Measurements from ENCODE around the gene CA7. TPM values are rescaled to one million over a fixed set of nuclear protein-coding genes. Genes with fewer than 3 reads are reported as not detected.
"Not testable (repeated sequence)": the region's sequence is repeated elsewhere in the genome, so short reads cannot be mapped to it uniquely, and the experiment has no call there.

The CA7 gene
- total RNA-seq, 1 experiment from 2014 or later, result not detected

- no peaks in the 10 kb centered on the region for H3K9me3 ChIP-seq (ENCODE audit: low read length)
- H3K4me2 ChIP-seq (ENCODE audit: low read depth, low read length, poor library complexity, severe bottlenecking), result no peak overlapping the region
- peaks cover 3% of the 10 kb centered on the region; the same call in 1 of the 2 replicates for H3K4me1 ChIP-seq (ENCODE audit: low read length)
- no peaks in the 10 kb centered on the region for H3K9me2 ChIP-seq (replicated peaks; ENCODE audit: insufficient read depth, low read length)
- no peaks in the 10 kb centered on the region for H3K27me3 ChIP-seq (ENCODE audit: low read length)
- no peak for DNase-seq
- no peak overlapping the region for H3K4me3 ChIP-seq (ENCODE audit: low read length)
- H3K27ac ChIP-seq (ENCODE audit: low read length), result no peak overlapping the region
- H3K9ac ChIP-seq (ENCODE audit: low read length), result no peak overlapping the region
- H3K36me3 ChIP-seq (ENCODE audit: insufficient read depth, low read length), result no peaks in the 10 kb centered on the region
- no peaks in the 10 kb centered on the region for H4K20me1 ChIP-seq (ENCODE audit: insufficient read depth, low read depth, low read length)
- no peak overlapping the region for H2AFZ ChIP-seq (ENCODE audit: low read length)
- H3K79me2 ChIP-seq (ENCODE audit: low read length), result no peaks in the 10 kb centered on the region
These were observed 13.2 kb downstream of the CA7 start for GRCh38 chr16:66857437-66857836.

- no peak overlapping the region for H3K9ac ChIP-seq (ENCODE audit: low read length)
- DNase-seq, result no peak
- no peaks in the 10 kb centered on the region for H3K79me2 ChIP-seq (ENCODE audit: low read length)
- no peaks in the 10 kb centered on the region for H3K9me2 ChIP-seq (replicated peaks; ENCODE audit: insufficient read depth, low read length)
- H3K27ac ChIP-seq (ENCODE audit: low read length), result no peak overlapping the region
- no peak overlapping the region for H3K4me2 ChIP-seq (ENCODE audit: low read depth, low read length, poor library complexity, severe bottlenecking)
- H3K9me3 ChIP-seq (ENCODE audit: low read length), result no peaks in the 10 kb centered on the region
- H3K4me1 ChIP-seq (ENCODE audit: low read length), result peaks cover 3% of the 10 kb centered on the region; the same call in 1 of the 2 replicates
- no peaks in the 10 kb centered on the region for H4K20me1 ChIP-seq (ENCODE audit: insufficient read depth, low read depth, low read length)
- no peaks in the 10 kb centered on the region for H3K27me3 ChIP-seq (ENCODE audit: low read length)
- no peaks in the 10 kb centered on the region for H3K36me3 ChIP-seq (ENCODE audit: insufficient read depth, low read length)
- no peak overlapping the region for H3K4me3 ChIP-seq (ENCODE audit: low read length)
- no peak overlapping the region for H2AFZ ChIP-seq (ENCODE audit: low read length)
These were observed 14.7 kb downstream of the CA7 start for GRCh38 chr16:66858740-66859396.

- H3K9me2 ChIP-seq (replicated peaks; ENCODE audit: insufficient read depth, low read length), result no peaks in the 10 kb centered on the region
- H3K9ac ChIP-seq (ENCODE audit: low read length), result no peak overlapping the region
- H4K20me1 ChIP-seq (ENCODE audit: insufficient read depth, low read depth, low read length), result no peaks in the 10 kb centered on the region
- H3K27ac ChIP-seq (ENCODE audit: low read length), result no peak overlapping the region
- H2AFZ ChIP-seq (ENCODE audit: low read length), result no peak overlapping the region
- no peak overlapping the region for H3K4me2 ChIP-seq (ENCODE audit: low read depth, low read length, poor library complexity, severe bottlenecking)
- no peaks in the 10 kb centered on the region for H3K36me3 ChIP-seq (ENCODE audit: insufficient read depth, low read length)
- no peaks in the 10 kb centered on the region for H3K9me3 ChIP-seq (ENCODE audit: low read length)
- no peak overlapping the region for H3K4me3 ChIP-seq (ENCODE audit: low read length)
- H3K79me2 ChIP-seq (ENCODE audit: low read length), result no peaks in the 10 kb centered on the region
- H3K4me1 ChIP-seq (ENCODE audit: low read length), result peaks cover 3% of the 10 kb centered on the region; the same call in 1 of the 2 replicates
- DNase-seq, result no peak
- no peaks in the 10 kb centered on the region for H3K27me3 ChIP-seq (ENCODE audit: low read length)
These were observed 15.3 kb downstream of the CA7 start for GRCh38 chr16:66859397-66860068.

GRCh38 chr16:66862023-66862520 lies 17.9 kb downstream of the CA7 start:
- no peak for DNase-seq
- Histone ChIP-seq H3K9me2 (replicated peaks; ENCODE audit: insufficient read depth, low read length) (no peaks in the 10 kb centered on the region), H3K79me2 (ENCODE audit: low read length) (no peaks in the 10 kb centered on the region), H3K9me3 (ENCODE audit: low read length) (no peaks in the 10 kb centered on the region), H2AFZ (ENCODE audit: low read length) (no peak overlapping the region), H3K27me3 (ENCODE audit: low read length) (no peaks in the 10 kb centered on the region), H3K4me2 (ENCODE audit: low read depth, low read length, poor library complexity, severe bottlenecking) (no peak overlapping the region), H4K20me1 (ENCODE audit: insufficient read depth, low read depth, low read length) (no peaks in the 10 kb centered on the region), H3K27ac (ENCODE audit: low read length) (no peak overlapping the region), H3K9ac (ENCODE audit: low read length) (no peak overlapping the region), H3K36me3 (ENCODE audit: insufficient read depth, low read length) (no peaks in the 10 kb centered on the region), H3K4me1 (ENCODE audit: low read length) (peaks cover 3% of the 10 kb centered on the region; the same call in 1 of the 2 replicates), H3K4me3 (ENCODE audit: low read length) (no peak overlapping the region)

GRCh38 chr16:66863707-66864106 lies 19.5 kb downstream of the CA7 start:
- no peaks in the 10 kb centered on the region for H3K27me3 ChIP-seq (ENCODE audit: low read length)
- no peak overlapping the region for H3K4me3 ChIP-seq (ENCODE audit: low read length)
- no peak overlapping the region for H3K4me2 ChIP-seq (ENCODE audit: low read depth, low read length, poor library complexity, severe bottlenecking)
- no peaks in the 10 kb centered on the region for H3K4me1 ChIP-seq (ENCODE audit: low read length)
- H3K27ac ChIP-seq (ENCODE audit: low read length), result no peak overlapping the region
- H2AFZ ChIP-seq (ENCODE audit: low read length), result no peak overlapping the region
- H3K9me3 ChIP-seq (ENCODE audit: low read length), result no peaks in the 10 kb centered on the region
- no peaks in the 10 kb centered on the region for H4K20me1 ChIP-seq (ENCODE audit: insufficient read depth, low read depth, low read length)
- no peak for DNase-seq
- H3K36me3 ChIP-seq (ENCODE audit: insufficient read depth, low read length), result no peaks in the 10 kb centered on the region
- H3K79me2 ChIP-seq (ENCODE audit: low read length), result no peaks in the 10 kb centered on the region
- H3K9me2 ChIP-seq (replicated peaks; ENCODE audit: insufficient read depth, low read length), result no peaks in the 10 kb centered on the region
- no peak overlapping the region for H3K9ac ChIP-seq (ENCODE audit: low read length)

- Histone ChIP-seq H4K20me1 (ENCODE audit: insufficient read depth, low read depth, low read length) (no peaks in the 10 kb centered on the region), H3K4me1 (ENCODE audit: low read length) (peaks cover 9% of the 10 kb centered on the region), H3K36me3 (ENCODE audit: insufficient read depth, low read length) (no peaks in the 10 kb centered on the region), H3K79me2 (ENCODE audit: low read length) (no peaks in the 10 kb centered on the region), H2AFZ (ENCODE audit: low read length) (no peak overlapping the region), H3K4me2 (ENCODE audit: low read depth, low read length, poor library complexity, severe bottlenecking) (no peak overlapping the region), H3K9ac (ENCODE audit: low read length) (no peak overlapping the region), H3K9me3 (ENCODE audit: low read length) (no peaks in the 10 kb centered on the region), H3K27me3 (ENCODE audit: low read length) (no peaks in the 10 kb centered on the region), H3K27ac (ENCODE audit: low read length) (no peak overlapping the region), H3K4me3 (ENCODE audit: low read length) (no peak overlapping the region), H3K9me2 (replicated peaks; ENCODE audit: insufficient read depth, low read length) (no peaks in the 10 kb centered on the region)
- DNase-seq, result no peak
These were observed 25.2 kb downstream of the CA7 start for GRCh38 chr16:66869424-66869823.

- not testable (repeated sequence) for H2AFZ ChIP-seq (ENCODE audit: low read length); H3K9me3 ChIP-seq (ENCODE audit: low read length); H4K20me1 ChIP-seq (ENCODE audit: insufficient read depth, low read depth, low read length); H3K9ac ChIP-seq (ENCODE audit: low read length); H3K27me3 ChIP-seq (ENCODE audit: low read length); DNase-seq; H3K36me3 ChIP-seq (ENCODE audit: insufficient read depth, low read length); H3K4me3 ChIP-seq (ENCODE audit: low read length); H3K79me2 ChIP-seq (ENCODE audit: low read length); H3K4me2 ChIP-seq (ENCODE audit: low read depth, low read length, poor library complexity, severe bottlenecking); H3K9me2 ChIP-seq (replicated peaks; ENCODE audit: insufficient read depth, low read length); H3K27ac ChIP-seq (ENCODE audit: low read length)
- H3K4me1 ChIP-seq (ENCODE audit: low read length), result peaks cover 12% of the 10 kb centered on the region
These were observed 27.1 kb downstream of the CA7 start for GRCh38 chr16:66871363-66871762.

- Histone ChIP-seq H3K27me3 (ENCODE audit: low read length) (no peaks in the 10 kb centered on the region), H3K79me2 (ENCODE audit: low read length) (no peaks in the 10 kb centered on the region), H3K9me3 (ENCODE audit: low read length) (no peaks in the 10 kb centered on the region), H3K36me3 (ENCODE audit: insufficient read depth, low read length) (no peaks in the 10 kb centered on the region), H3K9me2 (replicated peaks; ENCODE audit: insufficient read depth, low read length) (no peaks in the 10 kb centered on the region), H3K27ac (ENCODE audit: low read length) (no peak overlapping the region), H3K9ac (ENCODE audit: low read length) (no peak overlapping the region), H4K20me1 (ENCODE audit: insufficient read depth, low read depth, low read length) (no peaks in the 10 kb centered on the region), H3K4me3 (ENCODE audit: low read length) (no peak overlapping the region), H3K4me1 (ENCODE audit: low read length) (peaks cover 12% of the 10 kb centered on the region), H3K4me2 (ENCODE audit: low read depth, low read length, poor library complexity, severe bottlenecking) (no peak overlapping the region), H2AFZ (ENCODE audit: low read length) (no peak overlapping the region)
- no peak for DNase-seq
These were observed 27.6 kb downstream of the CA7 start for GRCh38 chr16:66871840-66872239.
